K562 (cell line): ENCODE results near the gene KRT8. TPM values are rescaled to one million over a fixed set of nuclear protein-coding genes. Genes with fewer than 3 reads are reported as not detected.

Source experiments
- CCAR2 ChIP-seq: fragments of 200-400 bp; formaldehyde crosslinking; IDR thresholded peaks from 2 replicates; pipeline ENCODE4 v1.6.1; 2017; ENCODE audit warnings: mild to moderate bottlenecking, low read depth, low read length
- CEBPG ChIP-seq, 3 experiments: fragments of 200-800 bp in 1 of 3; sonication (Bioruptor generic) in 1 of 3; sonication (generic) in 1 of 3; formaldehyde crosslinking in 1 of 3; IDR thresholded peaks in 2 of 3; conservative IDR thresholded peaks in 1 of 3; 2 replicates each; pipeline versions ENCODE4 v1.6.1 to v1.8.0; 2016 to 2022; ENCODE audit warnings: missing compliant biosample characterization in 2 of 3, missing genetic modification characterization in 2 of 3, mild to moderate bottlenecking in 1 of 3, missing genetic modification reagents in 1 of 3
- DNMT1 ChIP-seq: fragments of 450-650 bp; IDR thresholded peaks from 2 replicates; pipeline ENCODE4 v1.6.1; 2016; ENCODE audit warnings: antibody characterized with exemption, mild to moderate bottlenecking
- EP400 ChIP-seq: fragments of 450-650 bp; IDR thresholded peaks from 2 replicates; pipeline ENCODE4 v1.6.1; 2017; ENCODE audit warnings: antibody characterized with exemption, mild to moderate bottlenecking, moderate library complexity
- GTF2A2 ChIP-seq: IDR thresholded peaks from 2 replicates; pipeline ENCODE4 v1.6.1; 2016; ENCODE audit warnings: mild to moderate bottlenecking, missing genetic modification characterization, missing compliant biosample characterization
- GTF3C2 ChIP-seq: IDR thresholded peaks from 3 replicates; pipeline ENCODE4 v1.6.1; 2011; ENCODE audit warnings: borderline replicate concordance, mild to moderate bottlenecking, moderate library complexity; ENCODE audit not compliant: insufficient read length; ENCODE audit errors: extremely low read depth
- HNRNPL ChIP-seq: fragments of 200-400 bp; formaldehyde crosslinking; IDR thresholded peaks from 2 replicates; pipeline ENCODE4 v1.6.1; 2017; ENCODE audit warnings: low read depth, mild to moderate bottlenecking, low read length
- IFI16 ChIP-seq: fragments of 250-450 bp; sonication (Bioruptor Pico); IDR thresholded peaks from 2 replicates; pipeline ENCODE4 v2.1.2; 2022; ENCODE audit warnings: mild to moderate bottlenecking, inconsistent platforms
- LARP7 ChIP-seq: fragments of 450-650 bp; IDR thresholded peaks from 2 replicates; pipeline ENCODE4 v1.6.1; 2016
- NBN ChIP-seq: fragments of 450-650 bp; IDR thresholded peaks from 2 replicates; pipeline ENCODE4 v1.6.1; 2016; ENCODE audit warnings: low read depth, mild to moderate bottlenecking
- RNF2 ChIP-seq: sonication (generic); IDR thresholded peaks from 2 replicates; pipeline ENCODE4 v1.6.1; 2016
- SIN3A ChIP-seq, 2 experiments: fragments of 150-350 bp in 1 of 2; IDR thresholded peaks; 2 replicates each; pipeline ENCODE4 v1.6.1; 2011 to 2016; ENCODE audit warnings: borderline replicate concordance in 2 of 2, low read depth in 2 of 2, low read length in 2 of 2, mild to moderate bottlenecking in 2 of 2, moderate library complexity in 2 of 2; ENCODE audit not compliant: control insufficient read depth in 1 of 2
- SIX5 ChIP-seq, 2 experiments: IDR thresholded peaks; 2 replicates each; pipeline ENCODE4 v1.6.1; 2011; ENCODE audit warnings: low read length in 2 of 2, borderline replicate concordance in 1 of 2, low read depth in 1 of 2, mild to moderate bottlenecking in 1 of 2, moderate library complexity in 1 of 2; ENCODE audit not compliant: insufficient read depth in 1 of 2
- SLC30A9 ChIP-seq: fragments of 250-450 bp; sonication (Bioruptor Pico); IDR thresholded peaks from 2 replicates; pipeline ENCODE4 v1.8.0; 2022; ENCODE audit warnings: mild to moderate bottlenecking, moderate library complexity
- SRSF7 ChIP-seq: fragments of 200-400 bp; formaldehyde crosslinking; optimal IDR thresholded peaks from 2 replicates; pipeline ENCODE3; 2017; ENCODE audit warnings: mild to moderate bottlenecking, low read depth, low read length
- TEAD2 ChIP-seq: fragments of 450-650 bp; IDR thresholded peaks from 2 replicates; pipeline ENCODE4 v1.6.1; 2016; ENCODE audit warnings: missing genetic modification characterization, control low read depth, missing compliant biosample characterization
- THRB ChIP-seq: fragments of 450-650 bp; formaldehyde crosslinking; conservative IDR thresholded peaks from 2 replicates; pipeline ENCODE4 v1.4.0; 2022; ENCODE audit warnings: mild to moderate bottlenecking, missing genetic modification characterization
- ZBTB17 ChIP-seq: fragments of 450-650 bp; formaldehyde crosslinking; IDR thresholded peaks from 2 replicates; pipeline ENCODE4 v1.4.0; 2020; ENCODE audit warnings: mild to moderate bottlenecking
- ZBTB7A ChIP-seq: IDR thresholded peaks from 2 replicates; pipeline ENCODE4 v1.6.1; 2011; ENCODE audit warnings: low read depth, mild to moderate bottlenecking, low read length, moderate library complexity, borderline replicate concordance; ENCODE audit not compliant: control insufficient read depth
- ZNF398 ChIP-seq: fragments of 250-450 bp; sonication (Bioruptor Pico); IDR thresholded peaks from 2 replicates; pipeline ENCODE4 v1.8.0; 2021; ENCODE audit warnings: moderate library complexity, mild to moderate bottlenecking, inconsistent platforms
- ZNF766 ChIP-seq: fragments of 200-800 bp; sonication (Bioruptor generic); conservative IDR thresholded peaks from 2 replicates; pipeline ENCODE4 v1.6.1; 2016; ENCODE audit warnings: missing genetic modification characterization, missing compliant biosample characterization
- ZSCAN29 ChIP-seq: fragments of 450-650 bp; IDR thresholded peaks from 2 replicates; pipeline ENCODE4 v1.6.1; 2017
- polyA plus RNA-seq, 8 experiments: library from polyadenylated mRNA; depleted of rRNA in 4 of 8; stranded (reverse) in 5 of 8; unstranded in 3 of 8; fragments of >200 nt; fragmentation: Nextera tagmentation in 2 of 8; fragmentation: Illumina TruSeq in 1 of 8; extraction: Ambion mirVana in 2 of 8; extraction: Trizol in 1 of 8; gene quantifications; 2 replicates each; pipeline versions ENCODE4 v1.2.1 to v1.2.3, GENCODE V29; 2011 to 2014; ENCODE audit warnings: inconsistent platforms in 1 of 8, missing spikeins in 1 of 8
- total RNA-seq, 7 experiments: library from RNA; depleted of rRNA in 6 of 7; stranded (reverse); fragments of >200 nt in 6 of 7; fragmentation: Illumina TruSeq in 2 of 7; extraction: Trizol in 2 of 7; gene quantifications; 2 replicates each; pipeline versions ENCODE4 v1.2.1 to v1.2.3, GENCODE V29; 2011 to 2021; ENCODE audit warnings: low replicate concordance in 1 of 7

Gene KRT8
- total and polyA plus RNA-seq, 9 of the 15 experiments (the other 6 are each of a cell fraction or from before 2014, with no cell fraction given), result 41.5 to 661 (median 260) TPM

GRCh38 chr12:52873832-52874572 lies 30.9 kb downstream of the KRT8 start (continued):
- peak; percentile 96 for TF ChIP-seq ZBTB7A
- no peak for TF ChIP-seq LARP7
- no peak for TF ChIP-seq DNMT1
- 0 out of 2 replicates have a peak, but pooled peaks have one; percentile 74 for TF ChIP-seq ZBTB17 (CRISPR knock-in tag)
- TF ChIP-seq CCAR2, result no peak
- no peak for TF ChIP-seq SIN3A (IDR thresholded peaks at IDR 0.05; ENCODE audit: borderline replicate concordance in 2 of 2, control insufficient read depth in 1 of 2, low read depth in 2 of 2, low read length in 2 of 2)
- no peak for TF ChIP-seq IFI16 (CRISPR knock-in tag)
- TF ChIP-seq GTF3C2, result no peak
- TF ChIP-seq ZSCAN29, result no peak
- no peak for TF ChIP-seq CEBPG (CRISPR knock-in tag; IDR thresholded peaks at IDR 0.05)
- TF ChIP-seq CEBPG (tag; conservative IDR thresholded peaks at IDR 0.05 in 1 of 2, IDR thresholded peaks at IDR 0.05 in 1 of 2), result no peak
- no peak for TF ChIP-seq HNRNPL
- TF ChIP-seq THRB (CRISPR knock-in tag), result 0 out of 2 replicates have a peak, but pooled peaks have one; percentile 36
- TF ChIP-seq GTF2A2 (tag), result no peak
- TF ChIP-seq ZNF766 (CRISPR knock-in tag), result no peak
- TF ChIP-seq EP400, result peak; percentile 77
- TF ChIP-seq SIX5 (IDR thresholded peaks at IDR 0.05; ENCODE audit: borderline replicate concordance in 1 of 2, insufficient read depth in 1 of 2, low read depth in 1 of 2, low read length in 2 of 2), result no peak
- TF ChIP-seq NBN, result peak; percentile 83; the same call in 1 of the 2 replicates
- TF ChIP-seq RNF2, result peak; percentile 81
- no peak for TF ChIP-seq ZNF398
- TF ChIP-seq SLC30A9 (CRISPR knock-in tag), result no peak
- TF ChIP-seq SRSF7, result no peak
- no peak for TF ChIP-seq TEAD2 (tag)
